Left ventricle myocardium inferior (tissue), 1 donor: ENCODE measurements around the gene ATP6V1G3. TPM values are rescaled to one million over a fixed set of nuclear protein-coding genes. Genes with fewer than 3 reads are reported as not detected.
"Not testable (repeated sequence)": the region's sequence is repeated elsewhere in the genome, so short reads cannot be mapped to it uniquely, and the experiment has no call there.

Experiments
- DNase-seq: peaks from one replicate; pipeline ENCODE4 v3.0.0-alpha.2; 2020
- H3K27ac ChIP-seq: fragments of 200-600 bp; replicated peaks from 2 replicates; pipeline ENCODE4 v1.8.0; 2021
- H3K27me3 ChIP-seq: fragments of 200-600 bp; 2 replicates; pipeline ENCODE4 v1.8.0; 2021; ENCODE audit warnings: low read depth
- H3K36me3 ChIP-seq: fragments of 200-600 bp; 2 replicates; pipeline ENCODE4 v1.8.0; 2021
- H3K4me1 ChIP-seq: fragments of 200-600 bp; 2 replicates; pipeline ENCODE4 v1.8.0; 2021
- H3K4me3 ChIP-seq: fragments of 200-600 bp; 2 replicates; pipeline ENCODE4 v1.8.0; 2021; ENCODE audit warnings: mild to moderate bottlenecking, moderate library complexity
- H3K9me3 ChIP-seq: fragments of 200-600 bp; replicated peaks from 2 replicates; pipeline ENCODE4 v1.8.0; 2021
- intact Hi-C: fragments of 100-400 bp; cut with micrococcal nuclease; formaldehyde crosslinking; loops from one replicate; pipeline ENCODE4 v1.11.0; 2022
- total RNA-seq: library from RNA; stranded (reverse); fragmentation: NEBNext Ultra II Directional; extraction: Animal tissue kit (Norgen Biotek cat#: 25700); gene quantifications from one replicate; pipeline ENCODE4 v1.2.1, GENCODE V29; 2021
- TF ChIP-seq, protein P1 (sequence below): fragments of 200-600 bp; IDR thresholded peaks from 2 replicates; pipeline ENCODE4 v1.8.0; 2021; ENCODE audit warnings: antibody characterized with exemption, mild to moderate bottlenecking, borderline replicate concordance
- donor health status: DM: no; HTN: yes; CAD: no; lungs with severe emphysema.

ATP6V1G3 gene
- total RNA-seq, 1 donor from 2014 or later, result not detected

DNA sequence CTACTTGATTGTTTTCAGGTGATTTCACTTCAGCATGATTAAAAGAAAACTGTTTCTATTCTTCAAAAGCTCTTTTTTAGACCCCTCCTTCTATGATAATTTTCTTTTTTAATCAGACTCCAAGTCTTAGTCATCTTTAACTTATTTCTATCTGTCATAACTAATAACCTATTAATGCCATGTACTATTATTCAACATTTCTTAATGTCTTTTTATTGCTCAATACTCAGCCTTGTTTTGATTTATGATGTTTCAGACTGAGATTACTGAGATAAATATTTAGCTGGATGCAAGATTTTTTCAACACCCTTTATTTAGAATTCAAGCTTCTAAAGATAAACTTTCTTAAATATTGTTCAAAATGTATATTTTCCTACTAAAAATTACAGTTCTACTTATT, 53.6 kb downstream of the ATP6V1G3 start:
- TF ChIP-seq, protein P1, sequence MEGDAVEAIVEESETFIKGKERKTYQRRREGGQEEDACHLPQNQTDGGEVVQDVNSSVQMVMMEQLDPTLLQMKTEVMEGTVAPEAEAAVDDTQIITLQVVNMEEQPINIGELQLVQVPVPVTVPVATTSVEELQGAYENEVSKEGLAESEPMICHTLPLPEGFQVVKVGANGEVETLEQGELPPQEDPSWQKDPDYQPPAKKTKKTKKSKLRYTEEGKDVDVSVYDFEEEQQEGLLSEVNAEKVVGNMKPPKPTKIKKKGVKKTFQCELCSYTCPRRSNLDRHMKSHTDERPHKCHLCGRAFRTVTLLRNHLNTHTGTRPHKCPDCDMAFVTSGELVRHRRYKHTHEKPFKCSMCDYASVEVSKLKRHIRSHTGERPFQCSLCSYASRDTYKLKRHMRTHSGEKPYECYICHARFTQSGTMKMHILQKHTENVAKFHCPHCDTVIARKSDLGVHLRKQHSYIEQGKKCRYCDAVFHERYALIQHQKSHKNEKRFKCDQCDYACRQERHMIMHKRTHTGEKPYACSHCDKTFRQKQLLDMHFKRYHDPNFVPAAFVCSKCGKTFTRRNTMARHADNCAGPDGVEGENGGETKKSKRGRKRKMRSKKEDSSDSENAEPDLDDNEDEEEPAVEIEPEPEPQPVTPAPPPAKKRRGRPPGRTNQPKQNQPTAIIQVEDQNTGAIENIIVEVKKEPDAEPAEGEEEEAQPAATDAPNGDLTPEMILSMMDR, result no peak
- no peaks in the 10 kb centered on the region for H3K36me3 ChIP-seq
- no peaks in the 10 kb centered on the region for H3K9me3 ChIP-seq
- H3K4me1 ChIP-seq, result no peaks in the 10 kb centered on the region
- intact Hi-C loops, result no loop called here
- no peak overlapping the region for H3K27ac ChIP-seq
- no peak for DNase-seq
- no peaks in the 10 kb centered on the region for H3K27me3 ChIP-seq
- H3K4me3 ChIP-seq, result no peak overlapping the region

DNA sequence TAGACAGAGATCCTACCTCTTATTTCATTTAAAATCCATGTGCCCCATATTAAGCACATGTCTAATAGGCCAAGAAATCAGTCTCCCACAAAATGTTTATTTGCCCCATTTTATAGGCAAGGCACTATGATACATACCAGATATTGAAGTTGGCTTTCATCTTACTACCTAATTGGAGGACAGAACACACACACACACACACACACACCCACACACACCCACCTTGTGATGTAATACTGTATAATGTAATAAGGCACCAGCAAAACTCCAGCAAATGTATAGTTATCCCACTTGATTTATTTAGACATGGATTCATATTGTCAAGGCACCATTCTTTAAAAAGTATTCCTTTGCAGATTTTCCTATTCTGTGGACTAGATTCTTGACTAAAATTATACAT, 56.8 kb downstream of the ATP6V1G3 start:
- intact Hi-C loops, result no loop called here
- H3K4me1 ChIP-seq, result no peaks in the 10 kb centered on the region
- no peak overlapping the region for H3K4me3 ChIP-seq
- no peaks in the 10 kb centered on the region for H3K36me3 ChIP-seq
- TF ChIP-seq, protein P1, result no peak
- no peak for DNase-seq
- H3K9me3 ChIP-seq, result no peaks in the 10 kb centered on the region
- H3K27me3 ChIP-seq, result no peaks in the 10 kb centered on the region
- no peak overlapping the region for H3K27ac ChIP-seq

DNA sequence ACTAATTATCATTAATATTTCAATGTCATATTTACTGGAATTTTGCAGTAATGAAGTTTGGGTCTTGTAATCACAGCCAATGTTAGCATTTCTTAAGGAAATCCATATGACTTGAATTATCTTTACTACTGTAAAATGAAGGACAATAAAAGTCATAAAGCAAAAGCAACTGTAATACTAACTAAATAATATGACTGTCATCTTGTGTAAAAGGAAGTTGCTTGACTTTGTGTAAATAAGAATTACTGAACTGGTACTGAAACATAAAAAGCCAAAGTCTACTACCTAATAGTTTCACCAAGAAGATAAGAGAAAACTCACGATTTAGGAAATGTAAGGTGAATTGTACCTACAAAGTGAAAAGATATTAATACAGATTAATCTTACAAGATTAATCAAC, 57.5 kb downstream of the ATP6V1G3 start:
- no peaks in the 10 kb centered on the region for H3K36me3 ChIP-seq
- no peak overlapping the region for H3K4me3 ChIP-seq
- intact Hi-C loops, result no loop called here
- no peak for DNase-seq
- no peaks in the 10 kb centered on the region for H3K9me3 ChIP-seq
- H3K27ac ChIP-seq, result no peak overlapping the region
- H3K4me1 ChIP-seq, result no peaks in the 10 kb centered on the region
- TF ChIP-seq, protein P1, result no peak
- H3K27me3 ChIP-seq, result no peaks in the 10 kb centered on the region

DNA sequence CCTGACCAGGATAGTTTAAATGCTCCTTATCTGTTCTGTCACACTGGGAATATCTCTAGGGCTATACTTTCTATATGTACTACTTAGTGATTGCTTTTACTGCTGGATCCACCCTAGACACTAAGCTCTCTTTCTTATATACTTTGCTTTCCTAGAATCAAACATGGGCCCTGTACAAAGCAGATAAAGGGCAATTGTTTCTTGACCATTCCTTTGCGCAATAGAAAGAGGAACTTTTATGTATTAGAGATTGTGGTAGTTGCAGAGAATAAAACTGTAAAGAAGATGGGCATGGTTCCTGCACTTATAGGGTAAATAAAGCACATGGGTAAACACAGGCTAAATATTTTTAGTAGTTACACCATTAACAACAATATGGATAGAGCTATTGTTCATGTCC, 58.8 kb downstream of the ATP6V1G3 start:
- Histone ChIP-seq H3K4me3 (no peak overlapping the region), H3K36me3 (no peaks in the 10 kb centered on the region), H3K9me3 (no peaks in the 10 kb centered on the region), H3K27ac (no peak overlapping the region), H3K27me3 (no peaks in the 10 kb centered on the region), H3K4me1 (no peaks in the 10 kb centered on the region)
- no peak for DNase-seq
- intact Hi-C loops, result no loop called here
- TF ChIP-seq, protein P1, result no peak

DNA sequence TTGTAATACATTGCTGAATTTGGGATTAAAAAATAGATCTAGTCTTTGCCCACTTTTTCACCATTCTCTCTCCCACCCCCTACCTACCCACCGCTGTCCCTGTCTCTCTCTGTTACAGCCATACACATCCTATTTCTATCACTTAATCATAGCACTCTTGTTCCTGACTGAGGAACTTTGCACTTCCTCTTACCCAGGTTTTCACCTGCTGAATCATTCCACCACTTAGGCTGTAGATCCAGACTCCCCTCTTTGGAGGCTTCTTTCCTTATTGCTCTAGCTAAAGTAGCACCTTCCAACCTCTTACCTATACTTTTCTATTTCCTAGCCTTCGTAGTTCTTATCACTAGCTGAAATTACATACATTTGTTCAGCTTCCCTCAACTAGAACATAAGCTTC, 59.6 kb downstream of the ATP6V1G3 start:
- Histone ChIP-seq H3K9me3 (no peaks in the 10 kb centered on the region), H3K27me3 (no peaks in the 10 kb centered on the region), H3K4me3 (no peak overlapping the region), H3K4me1 (no peaks in the 10 kb centered on the region), H3K36me3 (no peaks in the 10 kb centered on the region), H3K27ac (no peak overlapping the region)
- intact Hi-C loops, result no loop called here
- TF ChIP-seq, protein P1, result no peak
- no peak for DNase-seq

DNA sequence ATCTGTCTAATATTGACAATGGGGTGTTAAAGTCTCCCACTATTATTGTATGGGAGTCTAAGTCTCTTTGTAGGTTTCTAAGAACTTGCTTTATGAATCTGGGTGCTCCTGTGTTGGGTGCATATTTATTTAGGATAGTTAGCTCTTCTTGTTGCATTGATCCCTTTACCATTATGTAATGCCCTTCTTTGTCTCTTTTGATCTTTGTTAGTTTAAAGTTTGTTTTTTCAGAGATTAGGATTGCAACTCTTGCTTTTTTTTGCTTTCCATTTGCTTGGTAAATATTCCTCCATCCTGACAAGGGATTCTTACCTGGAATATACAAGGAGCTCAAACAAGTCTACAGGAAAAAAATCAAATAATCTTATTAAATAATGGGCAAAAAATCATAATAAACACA, 63.1 kb downstream of the ATP6V1G3 start:
- H3K36me3 ChIP-seq, DNase-seq, H3K4me1 ChIP-seq, H3K4me3 ChIP-seq, intact Hi-C loops, H3K27ac ChIP-seq, H3K27me3 ChIP-seq: not testable (repeated sequence)
- H3K9me3 ChIP-seq, result peaks cover 23% of the 10 kb centered on the region

Other genes starting within 250 kb of the ATP6V1G3 start
- 7.5 TPM for gene PTPRC, start 98.4 kb upstream of the ATP6V1G3 start, total RNA-seq